ENCODE results near the gene ACER1.
A peak's percentile ranks its signal among the peaks of the same experiment; 100 is the strongest.
"Not testable (repeated sequence)": the region's sequence is repeated elsewhere in the genome, so short reads cannot be mapped to it uniquely, and the experiment has no call there.

Gene ACER1

DNA sequence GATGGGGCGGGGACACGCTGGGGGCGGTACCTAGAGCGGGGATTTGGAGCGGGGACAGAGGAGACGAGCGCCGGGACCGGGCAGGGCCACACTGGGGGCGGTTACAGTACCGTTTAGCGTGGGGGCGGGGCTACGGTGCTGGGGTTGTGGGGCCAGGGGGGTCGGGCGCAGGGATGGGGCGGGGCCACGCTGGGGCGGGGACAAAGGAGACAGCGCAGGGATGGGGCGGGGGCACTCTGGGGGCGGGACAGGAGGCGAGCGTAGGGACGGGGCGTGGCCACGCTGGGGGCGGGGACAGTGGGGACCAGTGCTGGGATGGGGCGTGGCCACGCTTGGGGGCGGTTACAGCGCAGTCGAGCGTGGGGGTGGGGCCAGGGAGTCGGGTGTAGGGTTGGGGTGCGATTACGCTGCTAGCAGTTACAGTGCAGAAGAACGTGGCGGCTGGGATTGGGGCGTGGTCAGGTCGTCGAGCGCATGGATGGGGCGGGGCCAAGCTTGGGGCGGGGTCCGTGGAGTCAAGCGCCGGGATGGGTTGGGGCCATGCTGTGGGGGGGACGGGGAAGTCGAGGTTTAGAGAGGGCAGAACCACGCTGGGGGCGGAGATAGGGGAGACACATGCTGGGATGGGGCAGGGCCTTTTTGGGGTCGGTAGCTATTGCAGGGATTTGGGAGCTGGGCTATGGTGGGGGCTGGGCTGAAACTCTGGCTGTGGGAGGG, 39.8 kb upstream of the ACER1 start:
- H3K4me3 ChIP-seq (ENCODE audit: low read depth, low read length) = peak overlapping the region; percentile 85
- TF ChIP-seq CTCF (IDR thresholded peaks at IDR 0.05; ENCODE audit: insufficient read depth, low read length, missing control alignments) = no peak
- ChIA-PET CTCF (interaction anchor here (0.7 to 1.1 kb wide), 4 partner anchors 10 to 386 kb away, joined by 3 to 5 read pairs (median 4); no protein-coding TSS in a partner anchor), POLR2A (interaction anchor here (1.0 to 1.7 kb wide), 3 partner anchors 12 to 20 kb away, joined by 4 to 17 read pairs (median 9); partner anchors contain the start of genes CLPP and GTF2F1)
- DNase-seq (ENCODE audit: low read depth, low spot score) = peak; percentile 85

- DNase-seq (ENCODE audit: low read depth, low spot score) = peak; percentile 99
- CTCF ChIA-PET = interaction anchor here (0.7 to 1.1 kb wide), 4 partner anchors 9 to 385 kb away, joined by 3 to 5 read pairs (median 4); no protein-coding TSS in a partner anchor
- POLR2A ChIA-PET = interaction anchor here (0.6 to 1.7 kb wide), 7 partner anchors 12 to 364 kb away, joined by 3 to 17 read pairs (median 4); partner anchors contain the start of genes CLPP, GTF2F1 and KHSRP
- no peak for TF ChIP-seq CTCF (IDR thresholded peaks at IDR 0.05; ENCODE audit: insufficient read depth, low read length, missing control alignments)
- H3K4me3 ChIP-seq (ENCODE audit: low read depth, low read length) = peak within 1 kb of the TSS; percentile 85
Observed at GRCh38 chr19:6372594-6373095, 39.2 kb upstream of the ACER1 start, which contains the start of gene ALKBH7. TSS of gene ALKBH7 (plus strand) at chr19:6372794. CDS start at chr19:6372821, 27 bp downstream.

DNA sequence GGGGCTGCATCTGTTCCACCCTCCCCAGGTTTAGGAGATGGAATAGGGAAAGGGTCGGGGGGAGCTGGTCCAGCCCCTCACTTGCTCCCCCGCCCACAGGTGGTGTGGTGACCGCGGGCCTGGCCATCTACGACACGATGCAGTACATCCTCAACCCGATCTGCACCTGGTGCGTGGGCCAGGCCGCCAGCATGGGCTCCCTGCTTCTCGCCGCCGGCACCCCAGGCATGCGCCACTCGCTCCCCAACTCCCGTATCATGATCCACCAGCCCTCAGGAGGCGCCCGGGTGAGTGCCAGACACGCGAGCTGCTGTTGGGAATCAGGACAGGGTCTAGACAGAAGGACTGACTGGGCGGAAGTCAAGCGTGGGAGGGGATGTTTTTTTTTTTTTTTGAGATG, 30.9 kb upstream of the ACER1 start:
- TF ChIP-seq CTCF (IDR thresholded peaks at IDR 0.05; ENCODE audit: insufficient read depth, low read length, missing control alignments) = no peak
- ChIA-PET POLR2A (no interaction called here), CTCF (interaction anchor here (1.5 to 1.9 kb wide), 2 partner anchors 8 to 27 kb away, joined by 4 read pairs; partner anchors contain the start of gene ALKBH7)
- no peak overlapping the region for H3K4me3 ChIP-seq (ENCODE audit: low read depth, low read length)
- DNase-seq (ENCODE audit: low read depth, low spot score) = no peak

- TF ChIP-seq CTCF (IDR thresholded peaks at IDR 0.05; ENCODE audit: insufficient read depth, low read length, missing control alignments) = no peak
- H3K4me3 ChIP-seq (ENCODE audit: low read depth, low read length) = peak overlapping the region; percentile 77
- ChIA-PET CTCF (interaction anchor here (1.4 to 2.0 kb wide), 4 partner anchors 8 to 314 kb away, joined by 3 to 6 read pairs (median 4); partner anchors contain the start of gene ALKBH7), POLR2A (no interaction called here)
- DNase-seq (ENCODE audit: low read depth, low spot score) = no peak
Observed at GRCh38 chr19:6362351-6362801, 29.0 kb upstream of the ACER1 start.

- no peak for DNase-seq (ENCODE audit: low read depth, low spot score)
- CTCF ChIA-PET = interaction anchor here (1.4 to 2.0 kb wide), 2 partner anchors 144 to 313 kb away, joined by 3 to 6 read pairs; no protein-coding TSS in a partner anchor
- POLR2A ChIA-PET = interaction anchor here (1.9 kb wide), 1 partner anchor 10 kb away, joined by 17 read pairs; the partner anchor contains the start of gene ALKBH7
- no peak for TF ChIP-seq CTCF (IDR thresholded peaks at IDR 0.05; ENCODE audit: insufficient read depth, low read length, missing control alignments)
- H3K4me3 ChIP-seq (ENCODE audit: low read depth, low read length) = peak overlapping the region; percentile 77
Observed at GRCh38 chr19:6362027-6362350, 28.6 kb upstream of the ACER1 start.

DNA sequence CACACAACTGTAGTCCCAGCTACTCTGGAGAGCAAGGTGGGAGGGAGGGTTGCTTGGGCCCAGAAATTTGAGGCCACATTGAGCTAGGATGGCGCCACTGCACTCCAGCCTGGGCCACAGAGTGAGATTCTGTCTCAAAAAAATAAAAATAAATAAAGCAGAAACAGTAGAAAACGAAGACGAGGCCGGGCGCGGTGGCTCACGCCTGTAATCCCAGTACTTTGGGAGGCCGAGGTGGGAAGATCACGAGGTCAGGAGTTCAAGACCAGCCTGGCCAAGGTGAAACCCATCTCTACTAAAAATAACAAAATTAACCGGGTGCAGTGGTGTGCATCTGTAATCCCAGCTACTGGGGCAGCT, 27.4 kb upstream of the ACER1 start:
- CTCF ChIA-PET = interaction anchor here (1.4 to 2.0 kb wide), 4 partner anchors 8 to 374 kb away, joined by 4 to 8 read pairs (median 6); no protein-coding TSS in a partner anchor
- peak overlapping the region; percentile 77 for H3K4me3 ChIP-seq (ENCODE audit: low read depth, low read length)
- POLR2A ChIA-PET = interaction anchor here (0.6 to 1.9 kb wide), 3 partner anchors 10 to 332 kb away, joined by 3 to 17 read pairs (median 4); partner anchors contain the start of gene ALKBH7
- not testable (repeated sequence) for DNase-seq (ENCODE audit: low read depth, low spot score)

DNA sequence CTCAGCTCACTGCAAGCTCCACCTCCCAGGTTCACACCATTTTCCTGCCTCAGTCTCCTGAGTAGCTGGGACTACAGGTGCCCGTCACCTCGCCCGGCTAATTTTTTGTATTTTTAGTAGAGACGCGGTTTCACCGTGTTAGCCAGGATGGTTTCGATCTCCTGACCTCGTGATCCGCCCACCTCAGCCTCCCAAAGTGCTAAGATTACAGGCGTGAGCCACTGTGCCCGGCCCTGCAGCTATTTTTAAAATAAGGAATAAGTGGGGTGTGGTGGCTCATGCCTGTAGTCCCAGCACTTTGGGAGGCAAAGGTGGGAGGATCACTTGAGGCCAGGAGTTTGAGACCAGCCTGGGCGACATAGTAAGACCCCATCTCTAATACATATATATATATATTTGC, 27.0 kb upstream of the ACER1 start:
- POLR2A ChIA-PET = interaction anchor here (1.9 kb wide), 1 partner anchor 12 kb away, joined by 17 read pairs; the partner anchor contains the start of gene ALKBH7

More for the DNA sequence above, 27.0 kb upstream of the ACER1 start:
- DNase-seq (ENCODE audit: low read depth, low spot score); H3K4me3 ChIP-seq (ENCODE audit: low read depth, low read length): not testable (repeated sequence)
- CTCF ChIA-PET = interaction anchor here (1.4 to 2.0 kb wide), 4 partner anchors 8 to 374 kb away, joined by 4 to 8 read pairs (median 6); no protein-coding TSS in a partner anchor

Measured in AG04449 (cell line).